Measurements from ENCODE around the gene CPNE8.

Gene CPNE8

DNA sequence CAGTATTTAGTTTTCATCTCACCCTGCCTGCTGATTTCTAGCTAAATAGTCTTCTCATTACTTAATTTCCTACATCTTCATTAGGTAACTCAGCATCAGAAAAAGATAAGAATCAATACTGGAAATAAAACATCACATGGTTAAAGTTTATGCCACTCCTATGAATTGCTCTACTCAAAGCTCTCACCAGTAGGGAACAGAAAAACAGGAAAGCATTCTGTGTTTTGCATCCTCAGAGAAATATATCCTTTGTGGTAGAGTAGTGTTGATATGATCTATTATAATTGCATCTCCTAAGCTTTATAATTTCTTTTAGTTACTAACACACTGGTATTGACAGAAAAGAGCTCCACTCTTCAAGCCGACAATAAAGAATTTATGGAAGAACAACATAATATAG lies 9.9 kb downstream of the CPNE8 start:
- DNase-seq (ENCODE audit: low spot score), result no peak

DNA sequence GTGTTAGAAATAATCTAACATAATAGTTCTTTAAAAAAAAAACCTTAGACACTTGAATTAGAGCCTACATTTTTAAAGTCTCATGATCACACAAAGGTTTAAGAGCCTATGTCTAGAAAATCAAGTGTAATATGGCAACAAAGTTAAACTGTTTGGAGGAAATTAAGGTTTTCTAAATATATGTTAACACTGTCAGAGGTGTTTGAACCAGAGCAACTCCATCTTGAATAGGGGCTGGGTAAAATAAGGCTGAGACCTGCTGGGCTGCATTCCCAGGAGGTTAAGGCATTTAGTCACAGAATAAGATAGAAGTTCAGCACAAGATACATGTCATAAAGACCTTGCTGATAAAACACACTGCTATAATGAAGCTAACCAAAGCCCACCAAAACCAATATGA lies 12.4 kb downstream of the CPNE8 start:
- DNase-seq (ENCODE audit: low spot score), result no peak

DNA sequence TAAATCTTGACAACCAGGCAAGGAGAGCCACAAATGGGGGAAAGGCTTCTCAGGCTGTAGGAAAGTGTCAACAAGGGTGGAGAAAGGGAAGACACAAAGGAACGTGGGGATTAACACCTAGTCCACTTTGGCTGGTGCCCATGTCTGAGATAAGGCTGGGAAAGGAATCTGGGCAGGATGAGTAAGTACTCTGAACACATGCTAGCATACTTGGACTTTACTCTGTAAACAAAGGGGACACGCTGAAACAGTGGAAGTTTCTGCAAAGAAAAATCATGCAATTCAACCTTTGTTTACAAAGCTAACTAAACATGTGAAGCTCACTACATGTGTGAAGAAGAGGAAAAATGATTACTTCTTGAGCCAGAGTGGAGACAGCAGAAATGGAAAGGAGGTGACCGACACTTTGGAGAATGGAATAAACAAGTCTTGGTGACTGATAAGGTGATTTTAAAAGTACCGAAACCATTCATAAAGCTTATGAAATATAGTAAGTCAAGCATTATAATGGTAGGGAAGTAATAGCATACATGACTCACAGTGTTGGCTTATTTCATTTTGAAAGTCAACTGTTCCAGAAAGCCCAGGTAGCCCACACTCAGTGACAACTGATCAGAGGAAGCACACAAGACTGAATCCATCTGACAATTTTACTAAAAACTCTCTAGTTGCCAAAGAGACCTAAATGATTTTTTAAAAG lies 13.2 kb downstream of the CPNE8 start:
- no peak for DNase-seq (ENCODE audit: low spot score)

DNA sequence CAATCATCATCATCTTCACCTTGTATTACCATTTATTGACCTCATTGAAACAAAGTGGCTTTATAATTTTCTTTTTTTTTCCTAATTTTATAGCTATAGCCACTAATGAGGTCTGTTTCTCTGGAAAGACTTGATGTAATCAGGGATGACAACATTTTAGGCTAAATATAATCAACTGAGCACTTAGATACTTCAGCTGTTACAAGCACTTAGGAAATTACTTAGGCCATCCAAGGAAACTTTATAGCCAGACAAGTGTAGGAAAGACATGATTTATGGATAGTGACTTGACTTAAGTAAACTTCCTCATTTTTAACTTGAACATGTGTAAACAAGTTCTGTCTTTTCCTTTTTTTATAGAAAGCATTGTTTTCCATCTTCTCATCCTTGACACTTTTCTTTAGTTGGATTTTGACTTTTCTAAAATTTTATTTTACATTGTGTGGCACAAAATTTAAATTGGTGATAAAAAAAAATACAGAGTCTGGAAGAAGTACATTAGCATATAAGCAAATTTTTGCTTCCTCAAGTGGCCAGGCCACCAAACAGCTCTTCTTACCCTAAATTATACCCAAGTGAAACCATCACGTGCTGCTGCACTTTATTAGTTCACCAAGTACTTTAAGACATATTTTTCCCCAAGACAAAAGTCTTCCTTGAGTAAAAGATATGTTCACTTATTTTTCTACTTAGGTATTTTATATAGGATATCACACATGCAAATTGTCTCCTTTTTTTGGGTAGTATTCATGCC lies 15.1 kb downstream of the CPNE8 start:
- DNase-seq (ENCODE audit: low spot score), result no peak

DNA sequence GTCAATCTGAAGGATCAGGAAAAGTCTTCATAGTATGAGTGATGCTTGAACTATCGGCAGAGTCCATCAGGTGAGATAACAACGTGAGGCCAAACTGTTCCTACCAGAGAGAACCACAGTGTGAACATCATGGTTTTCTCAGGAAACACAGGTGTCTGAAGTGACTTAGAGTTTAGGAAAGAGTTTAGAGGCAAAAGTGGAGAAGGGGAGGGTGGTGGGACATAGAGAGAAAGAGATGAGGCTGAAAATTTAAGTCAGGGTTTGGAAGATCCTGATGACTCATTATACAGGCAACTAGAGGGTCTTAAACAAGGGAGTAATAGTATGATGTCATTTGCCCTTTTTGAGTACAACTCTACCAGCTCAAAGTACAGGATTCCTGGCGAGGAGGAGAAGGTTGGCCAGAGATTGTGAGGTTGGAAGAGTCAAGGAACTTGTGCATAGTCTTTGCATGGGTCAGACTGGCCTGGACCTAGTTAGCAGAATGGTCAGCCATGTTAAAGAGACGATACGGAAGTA lies 16.0 kb downstream of the CPNE8 start:
- no peak for DNase-seq (ENCODE audit: low spot score)

DNA sequence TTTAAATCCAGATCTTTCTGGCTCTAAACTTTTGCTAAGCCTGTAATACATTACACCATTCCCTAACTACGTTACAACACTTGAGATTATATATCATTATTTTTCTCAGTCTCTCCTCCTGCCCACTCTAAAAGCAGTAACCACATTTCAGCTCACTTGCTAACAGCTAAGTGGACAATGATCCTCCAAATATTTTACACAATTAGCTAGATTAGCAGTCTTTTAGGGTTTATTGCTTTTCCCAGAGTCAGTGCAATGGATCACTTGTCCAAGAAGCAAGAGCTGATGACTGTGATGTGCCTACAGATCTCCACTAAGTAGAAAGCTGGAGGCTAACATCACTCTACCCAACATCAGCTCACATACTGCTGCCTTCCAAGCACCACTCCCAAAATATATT lies 17.6 kb downstream of the CPNE8 start:
- no peak for DNase-seq (ENCODE audit: low spot score)

DNA sequence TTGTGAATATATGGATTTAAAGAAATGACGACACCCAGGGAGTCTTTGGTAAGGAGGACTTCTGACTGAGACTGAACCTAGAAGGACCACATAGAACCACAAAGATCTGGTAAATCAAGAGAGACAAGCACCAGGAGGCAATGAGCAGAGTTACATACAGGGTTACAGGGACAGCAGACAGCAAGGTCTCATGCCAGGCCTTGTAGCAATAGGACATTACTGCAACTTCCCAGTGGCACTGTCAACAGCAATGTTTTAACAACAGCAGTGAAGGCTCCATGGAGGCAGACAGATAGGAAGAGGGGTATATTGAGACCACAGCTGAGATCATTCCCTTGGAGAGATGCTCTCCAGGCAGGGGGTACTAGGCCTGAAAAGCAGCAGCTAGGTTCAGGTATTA lies 18.5 kb downstream of the CPNE8 start:
- no peak for DNase-seq (ENCODE audit: low spot score)

DNA sequence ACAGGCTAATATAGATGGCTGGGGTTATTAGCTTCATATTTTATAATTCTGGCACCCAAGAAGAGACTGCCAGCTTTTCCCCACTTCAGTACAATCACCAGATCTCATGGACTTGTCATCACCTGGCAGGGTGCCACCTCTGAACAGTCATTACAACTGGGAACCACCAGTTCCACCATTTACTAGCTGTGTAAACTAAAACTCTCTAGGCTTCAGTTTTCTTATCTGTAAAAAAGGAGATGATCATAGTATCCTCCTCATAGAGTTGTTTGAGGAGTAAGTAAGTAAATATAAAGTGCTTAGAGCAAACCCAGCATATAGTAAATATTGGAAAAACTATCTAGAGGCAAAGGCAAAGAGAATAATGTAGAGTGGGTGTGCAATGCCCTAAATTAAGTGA lies 19.3 kb downstream of the CPNE8 start:
- DNase-seq (ENCODE audit: low spot score), result no peak

DNA sequence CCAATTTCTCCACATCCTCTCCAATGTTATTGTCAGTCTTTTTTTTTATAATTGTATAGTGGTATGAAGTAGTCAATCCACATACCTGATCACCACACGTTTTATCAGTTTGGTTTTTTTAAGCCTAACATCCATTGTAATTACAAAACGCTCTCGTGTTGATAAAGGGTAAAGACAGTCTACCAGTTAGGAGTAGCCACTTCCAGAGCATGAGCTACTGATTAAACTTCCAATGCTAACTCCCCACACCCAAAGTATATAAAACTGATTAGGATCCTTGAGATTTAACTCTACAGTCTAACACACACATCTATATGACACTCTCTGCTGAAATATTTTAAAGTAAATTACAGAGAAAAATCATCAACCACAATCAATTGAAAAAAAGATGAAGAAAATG lies 20.7 kb downstream of the CPNE8 start:
- DNase-seq (ENCODE audit: low spot score), result no peak

DNA sequence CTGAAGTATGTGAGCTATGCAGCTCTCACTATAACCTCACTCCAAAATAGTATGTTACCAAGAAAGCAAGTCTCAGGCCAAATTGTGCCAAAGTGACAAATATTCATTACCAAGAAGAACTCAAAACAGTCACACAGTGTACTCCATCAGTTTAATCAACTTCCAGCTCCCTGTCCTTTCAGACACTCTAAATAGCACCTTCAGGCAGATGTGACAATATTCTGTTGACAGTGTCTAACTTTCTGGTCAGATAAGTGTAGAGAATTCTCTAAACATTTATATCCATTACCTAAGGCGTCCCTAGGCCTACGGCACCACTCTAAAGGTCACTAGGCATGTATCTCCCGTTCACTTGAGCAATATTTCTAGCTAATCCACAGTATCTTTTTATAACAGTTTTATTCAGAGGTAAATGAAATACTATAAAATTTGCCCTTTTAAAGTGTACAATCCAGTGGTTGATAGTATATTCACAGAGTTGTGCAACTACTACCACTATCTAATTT lies 21.7 kb downstream of the CPNE8 start:
- DNase-seq (ENCODE audit: low spot score), result no peak

DNA sequence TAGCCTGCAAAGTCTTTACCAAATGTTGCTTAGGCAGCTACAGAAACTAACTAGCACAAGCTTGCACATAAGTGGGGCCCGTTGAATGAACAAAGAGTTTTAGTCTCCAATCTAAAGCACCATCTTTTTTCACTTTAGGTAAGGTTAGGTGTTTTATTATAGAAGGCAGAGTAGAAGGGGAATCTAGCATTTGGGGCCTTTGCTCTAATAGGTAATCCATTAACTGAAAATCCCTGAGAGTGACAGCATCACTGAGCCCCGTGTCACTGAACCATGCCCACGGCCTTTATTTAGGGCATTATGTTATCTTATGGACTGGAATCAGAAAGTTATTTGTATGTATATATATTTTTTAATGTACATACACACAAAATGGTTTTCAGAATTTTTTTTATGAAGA lies 25.1 kb downstream of the CPNE8 start:
- DNase-seq (ENCODE audit: low spot score), result no peak

DNA sequence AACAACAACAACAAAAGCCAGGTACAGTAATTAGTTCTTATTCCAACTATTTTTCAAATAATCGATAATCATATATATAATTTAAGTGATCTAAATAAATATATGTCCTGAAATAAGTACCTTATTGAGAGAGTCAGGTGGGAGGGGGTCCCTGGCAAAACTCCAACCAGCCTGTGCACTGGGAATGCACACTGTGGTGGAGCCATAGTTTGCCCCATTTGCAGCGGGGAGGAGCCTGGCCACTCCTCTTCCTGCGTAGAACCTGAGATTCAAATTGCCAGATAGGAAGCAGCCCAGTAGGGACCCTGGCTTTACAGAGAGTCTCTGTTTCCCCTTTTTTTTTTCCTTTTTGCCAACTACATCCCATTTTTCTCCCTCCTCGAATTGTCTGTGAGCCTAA lies 26.4 kb downstream of the CPNE8 start:
- DNase-seq (ENCODE audit: low spot score), result no peak

DNA sequence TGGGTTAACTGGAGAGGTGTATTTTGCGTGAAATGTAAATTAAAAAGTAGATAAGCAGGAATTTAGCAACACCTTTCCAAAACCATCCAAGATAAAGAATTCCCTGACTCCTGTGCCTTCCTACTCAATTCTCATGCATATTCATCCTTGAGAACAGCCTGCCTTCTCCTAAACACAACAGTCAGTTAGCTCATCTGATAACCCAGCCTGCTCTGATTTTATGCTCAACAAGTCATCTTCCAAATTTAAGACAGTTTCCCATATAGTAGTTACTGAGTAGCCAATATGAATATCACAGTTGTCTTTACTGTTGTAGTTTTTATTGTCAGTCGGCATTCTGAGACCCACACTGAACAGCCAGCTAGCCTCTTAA lies 27.1 kb downstream of the CPNE8 start:
- no peak for DNase-seq (ENCODE audit: low spot score)

DNA sequence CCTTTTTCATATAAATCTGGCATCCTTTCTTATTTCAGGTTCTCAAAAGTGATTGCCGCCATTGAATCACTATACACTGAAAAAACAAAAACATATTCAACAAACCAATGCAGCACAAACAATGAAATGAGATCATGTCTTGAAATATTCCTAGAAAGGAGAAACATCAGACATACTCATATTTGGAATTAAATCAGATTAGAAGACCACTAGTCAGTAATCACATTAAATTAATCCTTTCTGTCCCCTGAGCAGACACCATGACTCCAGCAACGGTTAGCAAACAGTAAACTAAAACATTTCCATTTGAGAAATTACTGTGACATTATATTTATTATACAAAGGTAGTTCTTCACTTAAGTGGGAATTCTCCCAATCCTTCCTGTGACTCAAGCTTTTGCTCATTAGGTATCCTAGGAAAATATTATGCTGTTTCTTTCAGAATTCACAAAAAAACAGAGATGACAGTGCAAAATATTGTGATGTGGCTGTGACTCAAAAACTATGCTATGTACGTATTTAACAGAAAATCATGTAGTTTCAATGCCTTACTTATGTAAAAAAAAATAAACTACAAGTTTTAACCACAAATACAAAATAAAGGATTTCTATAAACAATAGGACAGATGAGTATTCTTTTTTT lies 29.7 kb downstream of the CPNE8 start:
- DNase-seq (ENCODE audit: low spot score), result no peak

DNA sequence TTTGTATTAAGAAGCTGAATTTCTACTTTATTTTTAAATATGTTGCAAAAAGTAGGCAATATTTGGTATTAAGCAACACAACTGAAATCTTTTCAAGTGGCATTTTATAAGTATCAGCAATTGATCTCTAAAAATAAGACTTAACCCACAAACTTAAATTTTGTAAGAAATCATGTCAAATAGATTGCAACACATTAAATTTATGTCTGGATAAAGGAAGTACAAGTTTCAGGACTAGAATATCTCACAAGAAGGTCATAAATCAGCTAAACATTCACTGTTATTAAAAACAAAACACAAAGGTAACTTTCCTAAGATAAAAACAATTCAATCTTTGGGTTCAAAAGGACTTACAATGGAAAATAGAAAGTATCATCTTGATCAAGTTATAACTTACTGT lies 32.8 kb downstream of the CPNE8 start:
- DNase-seq (ENCODE audit: low spot score), result no peak

DNA sequence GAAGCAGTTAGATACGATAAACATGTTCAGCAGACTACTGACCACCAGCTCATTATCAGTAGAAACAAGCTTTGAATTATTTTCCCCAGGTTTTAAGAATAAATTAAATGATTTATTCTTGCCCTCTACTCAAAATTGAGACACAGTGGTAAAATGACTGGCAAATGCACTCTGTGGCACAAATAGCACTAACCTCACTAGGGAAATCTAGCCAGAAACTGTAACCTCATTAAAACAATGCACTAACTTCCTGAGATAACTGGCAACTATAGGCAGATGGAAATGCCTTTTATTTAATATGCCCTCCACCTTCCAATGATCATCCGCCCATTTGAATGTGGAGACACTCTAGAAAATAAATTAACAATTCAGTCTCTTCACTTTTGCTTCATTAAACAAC lies 33.2 kb downstream of the CPNE8 start:
- no peak for DNase-seq (ENCODE audit: low spot score)

DNA sequence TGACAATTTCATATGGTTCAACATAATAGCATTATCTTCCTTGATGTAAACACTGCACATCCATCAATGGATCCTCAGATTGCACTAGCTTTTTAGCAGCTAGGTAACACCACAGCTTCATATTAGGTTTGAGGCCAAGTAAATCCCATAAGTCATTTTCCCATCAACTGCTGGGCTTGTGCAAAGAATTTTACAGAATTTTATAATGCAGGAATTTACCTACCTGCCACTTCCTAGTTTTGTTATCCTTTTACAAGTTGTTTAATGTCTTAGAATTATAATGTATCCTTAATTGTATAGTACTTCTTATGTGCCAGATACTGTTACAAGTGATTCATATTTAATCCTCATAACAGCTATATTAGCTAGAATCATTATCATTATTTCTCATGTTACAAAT lies 36.4 kb downstream of the CPNE8 start:
- no peak for DNase-seq (ENCODE audit: low spot score)

DNA sequence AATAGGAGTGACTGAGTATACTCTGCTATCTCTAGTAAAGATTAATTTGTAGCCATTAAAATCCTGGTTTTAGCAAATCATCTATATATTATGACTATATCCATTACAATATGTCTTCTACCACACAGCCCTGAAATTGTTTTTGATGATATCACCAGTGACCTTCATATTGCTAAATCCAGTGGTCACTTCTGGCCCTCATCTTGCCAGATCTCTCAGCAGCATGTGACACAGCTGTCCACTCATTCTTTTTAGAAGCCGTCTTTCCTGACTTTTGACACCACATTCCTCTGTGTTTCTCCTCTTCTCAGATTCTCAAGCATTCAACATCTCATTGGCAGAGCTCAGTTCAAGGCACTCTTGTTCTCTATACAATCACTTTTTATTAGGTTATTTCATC lies 54.9 kb downstream of the CPNE8 start:
- no peak for DNase-seq (ENCODE audit: low spot score)

DNA sequence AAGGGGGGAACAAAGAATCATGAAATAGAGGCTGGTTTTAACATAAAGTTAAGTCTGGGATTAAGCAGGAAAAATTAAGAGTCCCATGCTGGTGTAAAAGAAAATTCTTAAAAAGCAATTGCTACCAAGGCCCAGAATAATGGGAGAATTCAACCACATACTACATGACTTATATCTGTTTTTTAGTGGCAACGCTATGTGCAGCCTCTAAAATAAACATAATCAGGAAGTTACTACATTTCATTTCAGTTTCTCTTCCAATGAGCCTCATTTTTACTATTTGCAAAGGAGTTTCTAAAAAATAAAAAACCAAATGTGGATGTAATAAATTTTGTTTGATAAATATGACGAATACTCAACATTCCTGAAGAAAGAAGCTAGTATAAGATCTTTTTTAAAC lies 58.1 kb downstream of the CPNE8 start:
- no peak for DNase-seq (ENCODE audit: low spot score)

DNA sequence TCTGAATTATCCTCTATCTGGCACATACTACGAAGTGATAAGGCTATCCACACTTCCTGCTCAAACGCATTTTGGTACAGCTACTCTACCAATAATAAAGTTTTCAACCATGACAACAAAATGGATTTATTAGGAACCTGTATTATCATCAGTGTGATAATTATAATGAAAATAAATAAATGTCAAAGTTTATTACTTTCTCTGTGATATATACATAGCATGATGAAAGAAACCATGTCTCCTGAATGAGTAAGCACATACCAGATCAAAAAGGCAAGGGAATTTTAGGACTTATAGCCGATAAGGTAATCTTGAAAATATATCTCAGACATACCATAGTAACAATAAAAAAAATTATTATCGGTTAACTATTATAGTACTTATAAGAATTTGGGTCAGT lies 61.1 kb downstream of the CPNE8 start:
- DNase-seq (ENCODE audit: low spot score), result no peak

DNA sequence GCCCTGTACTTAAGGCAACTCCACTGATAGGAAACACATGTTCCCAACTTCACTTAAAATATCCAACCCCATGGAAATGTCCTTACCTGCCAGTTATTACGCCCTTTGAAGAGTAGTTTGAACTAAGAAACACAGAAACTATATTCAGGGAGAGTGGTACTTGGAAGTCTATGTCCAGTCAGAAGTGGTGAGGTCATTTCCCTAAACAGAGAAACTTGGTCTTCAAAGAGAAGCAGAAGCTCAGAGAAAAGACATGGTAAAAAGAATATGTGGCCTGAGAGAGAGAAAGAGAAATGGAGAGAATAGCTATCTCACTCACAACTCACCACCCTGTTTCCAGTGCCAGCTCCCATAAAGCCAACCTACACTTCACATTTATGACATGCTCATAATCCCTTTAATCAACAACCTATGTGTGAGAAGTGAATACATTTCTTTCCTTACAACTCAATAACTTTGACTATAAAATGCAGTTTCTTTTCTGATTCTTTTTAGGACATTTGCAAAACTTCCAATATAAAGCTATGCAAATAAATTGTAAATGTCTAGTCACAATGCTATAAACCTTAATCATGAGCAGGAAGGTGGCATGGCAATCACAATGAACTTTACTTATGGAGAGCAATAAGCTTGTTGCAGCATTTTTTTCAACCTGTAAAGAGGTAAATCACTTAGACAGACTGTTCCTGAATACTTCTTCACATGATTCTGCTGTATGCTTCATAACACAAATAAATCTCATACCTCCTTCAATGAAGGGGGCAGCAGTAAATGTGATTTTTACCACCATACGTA lies 67.1 kb downstream of the CPNE8 start:
- no peak for DNase-seq (ENCODE audit: low spot score)

DNA sequence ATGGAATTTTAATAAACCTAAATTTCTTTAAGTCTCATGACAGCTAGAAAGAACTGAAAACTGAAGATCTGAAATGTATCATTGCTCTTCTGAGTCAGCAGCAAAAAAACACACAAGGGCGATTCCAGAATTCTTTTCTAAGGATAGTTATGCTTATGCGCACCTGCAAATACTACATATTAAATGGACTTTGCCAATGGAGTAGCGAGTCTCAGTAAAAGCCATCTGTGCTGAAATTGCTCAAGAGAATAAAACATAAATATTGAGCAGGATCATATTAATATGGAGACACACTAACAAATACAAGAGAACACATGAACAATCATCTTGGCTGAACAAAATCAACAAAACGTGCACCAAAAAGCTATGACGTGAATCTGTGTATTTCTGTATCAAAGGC lies 73.7 kb downstream of the CPNE8 start:
- no peak for DNase-seq (ENCODE audit: low spot score)
